ENCODE data around the gene GPD1. TPM values are rescaled to one million over a fixed set of nuclear protein-coding genes. Genes with fewer than 3 reads are reported as not detected.

GPD1 gene
- total RNA-seq, 1 experiment from 2014 or later = 1.6 TPM

DNA sequence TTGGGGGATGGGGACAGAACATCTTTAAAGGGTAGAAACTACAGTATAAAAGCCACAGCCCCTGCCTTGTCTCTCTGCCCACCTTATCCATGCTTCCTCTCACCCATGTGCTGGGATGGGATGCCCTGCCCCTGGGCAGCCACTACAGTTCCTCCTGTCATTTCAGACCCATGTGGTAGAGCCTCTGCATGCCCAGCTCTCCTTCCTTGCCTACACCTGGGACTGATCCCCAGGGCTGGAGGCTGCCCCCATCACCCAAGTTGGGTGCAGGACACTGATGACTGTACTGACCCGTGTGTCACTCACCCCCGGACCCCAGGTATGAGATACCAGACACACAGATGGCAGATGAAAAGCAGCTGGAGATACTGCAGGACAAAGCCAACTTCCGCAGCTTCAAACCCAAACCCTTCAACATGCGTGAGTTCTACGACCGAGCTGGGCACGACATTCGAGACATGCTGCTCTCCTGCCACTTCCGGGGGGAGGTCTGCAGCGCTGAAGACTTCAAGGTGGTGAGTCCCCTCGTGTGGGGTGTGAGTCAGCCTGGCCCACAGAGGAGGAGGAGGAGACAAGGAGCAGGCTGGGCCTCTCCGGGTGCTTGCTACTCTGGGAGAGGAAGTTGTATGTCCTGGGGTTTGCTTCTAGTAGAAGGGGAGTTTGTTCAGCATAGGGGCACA, 44.2 kb upstream of the GPD1 start:
- Histone ChIP-seq H3K9ac (ENCODE audit: low read length) (no peak overlapping the region), H3K79me2 (ENCODE audit: insufficient read depth, low read length) (no peaks in the 10 kb centered on the region), H3K9me2 (ENCODE audit: insufficient read depth) (no peaks in the 10 kb centered on the region), H3K27ac (ENCODE audit: low read depth, low read length) (no peak overlapping the region), H3K36me3 (ENCODE audit: control insufficient read depth in 1 of 2, insufficient read depth in 2 of 2, low read length in 2 of 2) (peaks cover 2 to 23% of the 10 kb centered on the region in 2 experiments; a peak in 2 of 4 replicates), H3K9me3 (ENCODE audit: control insufficient read depth in 1 of 2, insufficient read depth in 1 of 2, low read depth in 1 of 2, low read length in 2 of 2) (no peaks in the 10 kb centered on the region), H3K4me1 (ENCODE audit: control insufficient read depth in 1 of 2, insufficient read depth in 2 of 2, low read length in 2 of 2) (peaks cover 15 to 25% of the 10 kb centered on the region in 2 experiments; a peak in 3 of 4 replicates), H3K4me2 (ENCODE audit: low read length) (no peak overlapping the region), H3K27me3 (ENCODE audit: insufficient read depth, low read length) (no peaks in the 10 kb centered on the region), H3K4me3 (replicated peaks in 1 of 2; ENCODE audit: low read depth in 1 of 2, low read length in 2 of 2) (no peak overlapping the region), H2AFZ (ENCODE audit: low read depth, low read length, poor library complexity, severe bottlenecking) (no peak overlapping the region), H4K20me1 (ENCODE audit: insufficient read depth) (no peaks in the 10 kb centered on the region)
- ChIA-PET CTCF (interaction anchor here (1.4 kb wide), 1 partner anchor 20 kb away, joined by 3 read pairs; no protein-coding TSS in a partner anchor), POLR2A (no interaction called here), RAD21 (ENCODE audit: low non-redundant PET in 1 of 2, low total read pairs in 2 of 2, uncharacterized antibody in 2 of 2, unreplicated experiment in 2 of 2) (no interaction called here)
- TF ChIP-seq EGR1 (IDR thresholded peaks at IDR 0.05; ENCODE audit: low read depth) = no peak
- no peak for TF ChIP-seq FOSL1 (IDR thresholded peaks at IDR 0.05; ENCODE audit: low read depth)
- TF ChIP-seq POLR2A (IDR thresholded peaks at IDR 0.05; ENCODE audit: borderline replicate concordance, extremely low read depth, insufficient read depth, insufficient read length) = no peak
- no peak for TF ChIP-seq SIN3A (IDR thresholded peaks at IDR 0.05; ENCODE audit: low read depth)
- TF ChIP-seq SRF (IDR thresholded peaks at IDR 0.05; ENCODE audit: low read depth) = no peak
- TF ChIP-seq ZFX (IDR thresholded peaks at IDR 0.05) = no peak
- no peak for ATAC-seq
- no peak for DNase-seq (ENCODE audit: low read depth, low spot score)
- no TSS peak for BruUV-seq (replicated peaks)
- intact Hi-C loops (cut with micrococcal nuclease) = loop anchor here (5.0 kb wide), 1 partner anchor 192 kb away; no protein-coding TSS in a partner anchor

DNA sequence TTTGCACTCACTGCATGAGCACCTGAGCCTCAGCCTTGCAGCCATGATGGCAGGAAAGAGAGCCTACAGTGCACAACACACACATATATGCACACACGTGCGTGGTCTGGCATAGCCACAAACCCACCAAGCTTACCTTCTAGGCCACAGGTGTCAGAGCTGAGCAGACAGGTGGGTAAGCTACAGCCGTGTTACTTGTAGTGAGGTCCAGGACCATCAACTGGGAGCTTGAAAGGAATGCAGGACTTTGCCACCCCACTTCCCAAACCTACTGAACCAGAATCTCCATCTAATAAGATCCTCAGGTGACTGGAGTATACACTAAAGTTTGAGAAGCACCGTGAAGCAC, 43.7 kb upstream of the GPD1 start:
- H3K4me3 ChIP-seq (replicated peaks in 1 of 2; ENCODE audit: low read depth in 1 of 2, low read length in 2 of 2) = no peak overlapping the region
- no peak for ATAC-seq
- BruUV-seq (replicated peaks) = TSS peak; percentile 16
- peaks cover 15 to 25% of the 10 kb centered on the region in 2 experiments; a peak in 3 of 4 replicates for H3K4me1 ChIP-seq (ENCODE audit: control insufficient read depth in 1 of 2, insufficient read depth in 2 of 2, low read length in 2 of 2)
- peaks cover 2 to 23% of the 10 kb centered on the region in 2 experiments; a peak in 2 of 4 replicates for H3K36me3 ChIP-seq (ENCODE audit: control insufficient read depth in 1 of 2, insufficient read depth in 2 of 2, low read length in 2 of 2)
- RAD21 ChIA-PET (ENCODE audit: low non-redundant PET in 1 of 2, low total read pairs in 2 of 2, uncharacterized antibody in 2 of 2, unreplicated experiment in 2 of 2) = no interaction called here
- no peak overlapping the region for H3K9ac ChIP-seq (ENCODE audit: low read length)
- DNase-seq (ENCODE audit: low read depth, low spot score) = no peak
- H3K27me3 ChIP-seq (ENCODE audit: insufficient read depth, low read length) = no peaks in the 10 kb centered on the region
- no peaks in the 10 kb centered on the region for H3K9me3 ChIP-seq (ENCODE audit: control insufficient read depth in 1 of 2, insufficient read depth in 1 of 2, low read depth in 1 of 2, low read length in 2 of 2)
- H3K9me2 ChIP-seq (ENCODE audit: insufficient read depth) = no peaks in the 10 kb centered on the region
- POLR2A ChIA-PET = no interaction called here
- no peaks in the 10 kb centered on the region for H4K20me1 ChIP-seq (ENCODE audit: insufficient read depth)
- no peak overlapping the region for H2AFZ ChIP-seq (ENCODE audit: low read depth, low read length, poor library complexity, severe bottlenecking)
- intact Hi-C loops (cut with micrococcal nuclease) = no loop called here
- H3K27ac ChIP-seq (ENCODE audit: low read depth, low read length) = no peak overlapping the region
- no peak for TF ChIP-seq CEBPB (IDR thresholded peaks at IDR 0.05; ENCODE audit: low read depth)
- TF ChIP-seq EZH2phosphoT487 (IDR thresholded peaks at IDR 0.05; ENCODE audit: borderline replicate concordance) = no peak
- no peak for TF ChIP-seq EGR1 (IDR thresholded peaks at IDR 0.05; ENCODE audit: low read depth)
- no peak overlapping the region for H3K4me2 ChIP-seq (ENCODE audit: low read length)
- CTCF ChIA-PET = interaction anchor here (1.4 kb wide), 1 partner anchor 21 kb away, joined by 3 read pairs; no protein-coding TSS in a partner anchor
- no peaks in the 10 kb centered on the region for H3K79me2 ChIP-seq (ENCODE audit: insufficient read depth, low read length)

Data from HCT116 (cell line).